Type B pancreatic cell (in vitro differentiated cells): Measurements from ENCODE around the gene GCAT. TPM values are rescaled to one million over a fixed set of nuclear protein-coding genes. Genes with fewer than 3 reads are reported as not detected.

Experiments used
- DNase-seq: peaks from one replicate; pipeline ENCODE4 v3.0.0; 2021; ENCODE audit warnings: mixed read lengths; ENCODE audit not compliant: unreplicated experiment; ENCODE audit errors: extremely low spot score
- H3K27ac Mint-ChIP-seq: 2 replicates; pipeline ENCODE4 v1.8.0; 2021; ENCODE audit warnings: mild to moderate bottlenecking, mixed read lengths
- H3K27me3 Mint-ChIP-seq: 2 replicates; pipeline ENCODE4 v1.8.0; 2021; ENCODE audit warnings: mixed read lengths
- H3K36me3 Mint-ChIP-seq: 2 replicates; pipeline ENCODE4 v1.8.0; 2021; ENCODE audit warnings: mixed read lengths
- H3K4me1 Mint-ChIP-seq: one replicate; pipeline ENCODE4 v1.8.0; 2021; ENCODE audit warnings: mixed read lengths; ENCODE audit not compliant: unreplicated experiment
- H3K4me3 Mint-ChIP-seq: 2 replicates; pipeline ENCODE4 v1.8.0; 2021; ENCODE audit warnings: mild to moderate bottlenecking, mixed read lengths
- H3K9me3 Mint-ChIP-seq: 2 replicates; pipeline ENCODE4 v1.8.0; 2021; ENCODE audit warnings: mixed read lengths
- total RNA-seq: library from RNA; stranded (reverse); gene quantifications from 2 replicates; pipeline ENCODE4 v1.2.1, GENCODE V29; 2021; ENCODE audit warnings: low replicate concordance
- TF ChIP-seq, protein P1 (sequence below): fragments of 200-600 bp; sonication (generic); conservative IDR thresholded peaks from 2 replicates; pipeline ENCODE4 v1.5.0; 2021; ENCODE audit warnings: antibody characterized with exemption, mild to moderate bottlenecking

The GCAT gene
- total RNA-seq, 1 donor from 2014 or later = 27.4 TPM

DNA sequence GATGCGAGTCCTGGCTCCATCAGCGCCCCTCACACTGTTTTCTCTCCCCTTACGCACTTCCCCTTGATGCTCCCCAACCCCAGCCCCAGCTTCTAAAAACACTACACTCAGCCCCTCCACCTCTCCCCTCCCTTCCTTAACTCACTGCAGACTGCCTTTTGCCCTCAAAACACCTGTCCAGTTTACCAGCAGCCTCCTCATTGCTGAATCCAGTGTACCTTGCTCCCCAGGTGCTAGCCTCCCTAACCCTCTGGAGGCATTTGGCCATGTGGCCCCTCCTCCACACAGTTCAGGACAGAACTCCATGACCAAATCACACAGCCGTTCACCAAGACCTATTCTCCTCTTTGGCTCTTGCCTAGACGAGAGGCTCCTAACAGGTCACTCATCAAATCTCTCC, 12.6 kb downstream of the GCAT start:
- Mint-ChIP-seq H3K4me1 (peaks cover 12% of the 10 kb centered on the region), H3K27ac (no peak overlapping the region), H3K36me3 (no peaks in the 10 kb centered on the region), H3K9me3 (no peaks in the 10 kb centered on the region), H3K4me3 (peak overlapping the region; percentile 7), H3K27me3 (peaks cover 48% of the 10 kb centered on the region)
- TF ChIP-seq, protein P1, sequence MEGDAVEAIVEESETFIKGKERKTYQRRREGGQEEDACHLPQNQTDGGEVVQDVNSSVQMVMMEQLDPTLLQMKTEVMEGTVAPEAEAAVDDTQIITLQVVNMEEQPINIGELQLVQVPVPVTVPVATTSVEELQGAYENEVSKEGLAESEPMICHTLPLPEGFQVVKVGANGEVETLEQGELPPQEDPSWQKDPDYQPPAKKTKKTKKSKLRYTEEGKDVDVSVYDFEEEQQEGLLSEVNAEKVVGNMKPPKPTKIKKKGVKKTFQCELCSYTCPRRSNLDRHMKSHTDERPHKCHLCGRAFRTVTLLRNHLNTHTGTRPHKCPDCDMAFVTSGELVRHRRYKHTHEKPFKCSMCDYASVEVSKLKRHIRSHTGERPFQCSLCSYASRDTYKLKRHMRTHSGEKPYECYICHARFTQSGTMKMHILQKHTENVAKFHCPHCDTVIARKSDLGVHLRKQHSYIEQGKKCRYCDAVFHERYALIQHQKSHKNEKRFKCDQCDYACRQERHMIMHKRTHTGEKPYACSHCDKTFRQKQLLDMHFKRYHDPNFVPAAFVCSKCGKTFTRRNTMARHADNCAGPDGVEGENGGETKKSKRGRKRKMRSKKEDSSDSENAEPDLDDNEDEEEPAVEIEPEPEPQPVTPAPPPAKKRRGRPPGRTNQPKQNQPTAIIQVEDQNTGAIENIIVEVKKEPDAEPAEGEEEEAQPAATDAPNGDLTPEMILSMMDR = no peak
- DNase-seq = no peak

GRCh38 chr22:37822079-37822833, 14.5 kb downstream of the GCAT start:
- no peak for DNase-seq
- H3K9me3 Mint-ChIP-seq = no peaks in the 10 kb centered on the region
- no peak overlapping the region for H3K27ac Mint-ChIP-seq
- TF ChIP-seq, protein P1 = no peak
- peak overlapping the region; percentile 64 for H3K4me3 Mint-ChIP-seq
- H3K27me3 Mint-ChIP-seq = peaks cover 53% of the 10 kb centered on the region
- peaks cover 12% of the 10 kb centered on the region for H3K4me1 Mint-ChIP-seq
- no peaks in the 10 kb centered on the region for H3K36me3 Mint-ChIP-seq

- DNase-seq = no peak
- Mint-ChIP-seq H3K4me3 (peak within 1 kb of the TSS; percentile 64), H3K4me1 (peaks cover 5% of the 10 kb centered on the region), H3K27me3 (peaks cover 50% of the 10 kb centered on the region), H3K36me3 (peaks cover 4% of the 10 kb centered on the region), H3K27ac (no peak within 1 kb of the TSS), H3K9me3 (no peaks in the 10 kb centered on the region)
- TF ChIP-seq, protein P1 = no peak
These were observed 15.6 kb downstream of the GCAT start, which contains the start of gene GALR3 for GRCh38 chr22:37823134-37823985. Gene GALR3 (plus strand): TSS chr22:37823382. CDS start chr22:37823407, 25 bp downstream.

GRCh38 chr22:37824674-37825641, 17.2 kb downstream of the GCAT start:
- Mint-ChIP-seq H3K27ac (no peak overlapping the region), H3K4me1 (peaks cover 5% of the 10 kb centered on the region), H3K9me3 (no peaks in the 10 kb centered on the region), H3K4me3 (peak overlapping the region; percentile 83), H3K27me3 (peaks cover 42% of the 10 kb centered on the region), H3K36me3 (peaks cover 7% of the 10 kb centered on the region)
- TF ChIP-seq, protein P1 = no peak
- DNase-seq = no peak

GRCh38 chr22:37827056-37827455, 19.3 kb downstream of the GCAT start:
- no peak for DNase-seq
- Mint-ChIP-seq H3K27me3 (peaks cover 28% of the 10 kb centered on the region), H3K27ac (no peak overlapping the region), H3K4me3 (no peak overlapping the region), H3K4me1 (peaks cover 1% of the 10 kb centered on the region), H3K36me3 (peaks cover 7% of the 10 kb centered on the region), H3K9me3 (no peaks in the 10 kb centered on the region)
- TF ChIP-seq, protein P1 = no peak
